MM.1S (cell line): ENCODE results near the gene PYGM.

Experiments
- DNase-seq: peaks from one replicate; pipeline ENCODE4 v3.0.0-alpha.2; 2015
- H2AFZ ChIP-seq: fragments of 300-600 bp; sonication (generic); 2 replicates; pipeline ENCODE4 v1.6.0; 2016; ENCODE audit warnings: antibody characterized with exemption, low read length
- H3F3A ChIP-seq: fragments of 300-600 bp; sonication (generic); 2 replicates; pipeline ENCODE4 v1.6.1; 2016; ENCODE audit warnings: mild to moderate bottlenecking, antibody characterized with exemption, low read length, moderate library complexity, mixed read lengths; ENCODE audit not compliant: insufficient read depth
- H3K27ac ChIP-seq: fragments of 300-600 bp; sonication (generic); 2 replicates; pipeline ENCODE4 v1.5.1; 2016; ENCODE audit warnings: mild to moderate bottlenecking, low read length
- H3K27me3 ChIP-seq: fragments of 300-600 bp; sonication (generic); replicated peaks from 2 replicates; pipeline ENCODE4 v1.6.0; 2016; ENCODE audit warnings: low read length; ENCODE audit not compliant: insufficient read depth
- H3K36me3 ChIP-seq: fragments of 300-600 bp; sonication (generic); replicated peaks from 2 replicates; pipeline ENCODE4 v1.6.1; 2016; ENCODE audit warnings: mild to moderate bottlenecking, low read length, mixed read lengths; ENCODE audit not compliant: insufficient read depth
- H3K4me1 ChIP-seq: fragments of 300-600 bp; sonication (generic); 2 replicates; pipeline ENCODE4 v1.6.1; 2016; ENCODE audit warnings: low read length, mixed read lengths
- H3K4me2 ChIP-seq: fragments of 300-600 bp; sonication (generic); 2 replicates; pipeline ENCODE4 v1.6.0; 2016; ENCODE audit warnings: low read depth, low read length
- H3K4me3 ChIP-seq: fragments of 300-600 bp; sonication (generic); 2 replicates; pipeline ENCODE4 v1.5.1; 2016; ENCODE audit warnings: low read length, mixed read lengths
- H3K79me2 ChIP-seq: fragments of 300-600 bp; sonication (generic); 2 replicates; pipeline ENCODE4 v1.6.1; 2016; ENCODE audit warnings: mixed run types, low read length, mixed read lengths
- H3K9ac ChIP-seq: fragments of 300-600 bp; sonication (generic); 2 replicates; pipeline ENCODE4 v1.6.1; 2016; ENCODE audit warnings: low read length, mixed read lengths
- H3K9me2 ChIP-seq: fragments of 300-600 bp; sonication (generic); replicated peaks from 2 replicates; pipeline ENCODE4 v1.6.1; 2016; ENCODE audit warnings: mild to moderate bottlenecking, low read length, mixed read lengths; ENCODE audit not compliant: insufficient read depth
- H3K9me3 ChIP-seq: fragments of 300-600 bp; sonication (generic); replicated peaks from 2 replicates; pipeline ENCODE4 v1.6.1; 2016; ENCODE audit warnings: mild to moderate bottlenecking, low read length, mixed read lengths; ENCODE audit not compliant: insufficient read depth
- H4K20me1 ChIP-seq: fragments of 300-600 bp; sonication (generic); 2 replicates; pipeline ENCODE4 v1.6.1; 2016; ENCODE audit warnings: mild to moderate bottlenecking, low read length, moderate library complexity, mixed read lengths; ENCODE audit not compliant: insufficient read depth
- EZH2 ChIP-seq: fragments of 300-600 bp; sonication (generic); optimal IDR thresholded peaks from 2 replicates; pipeline ENCODE3; 2017; ENCODE audit warnings: low read depth, mild to moderate bottlenecking, antibody characterized with exemption, low read length, mixed read lengths
- EZH2phosphoT487 ChIP-seq: fragments of 300-600 bp; sonication (generic); IDR thresholded peaks from 2 replicates; pipeline ENCODE4 v1.6.1; 2018; ENCODE audit warnings: antibody characterized with exemption, low read length
- TF ChIP-seq, protein P1 (sequence below): fragments of 300-600 bp; sonication (generic); IDR thresholded peaks from 2 replicates; pipeline ENCODE4 v1.5.1; 2016; ENCODE audit warnings: antibody characterized with exemption, low read length, mixed read lengths

Gene PYGM

DNA sequence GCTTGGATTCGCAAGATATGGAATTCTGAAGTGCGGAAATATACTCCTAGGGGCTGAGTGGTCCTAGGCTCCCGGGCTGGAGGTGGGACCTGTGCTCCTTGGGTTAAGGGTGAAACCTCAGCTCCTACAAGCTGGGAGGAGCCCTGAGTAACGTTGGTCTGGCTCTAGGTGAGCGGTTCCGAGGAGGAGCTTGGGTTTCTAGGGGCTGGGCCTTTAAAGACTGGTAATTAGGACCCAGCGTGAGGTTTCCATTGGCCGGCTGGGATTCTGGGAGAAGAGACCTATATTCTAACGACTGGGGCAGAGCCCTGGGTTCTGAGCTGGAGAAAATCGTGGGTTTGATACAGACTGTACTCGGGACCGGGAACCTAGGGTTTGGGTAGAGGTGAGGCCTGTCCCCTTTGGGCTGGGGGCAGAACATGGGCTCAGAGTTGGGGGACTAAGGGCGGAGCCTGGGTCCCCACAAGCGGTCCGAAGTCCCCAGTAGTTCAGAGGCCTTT lies 44.1 kb upstream of the PYGM start:
- Histone ChIP-seq H2AFZ (peak overlapping the region; percentile 82), H3K9ac (peak overlapping the region; percentile 60; the same call in 1 of the 2 replicates), H3K36me3 (no peaks in the 10 kb centered on the region), H3K79me2 (no peaks in the 10 kb centered on the region), H3K4me1 (peaks cover 6% of the 10 kb centered on the region; the same call in 1 of the 2 replicates), H3K4me2 (peak overlapping the region; percentile 86), H3F3A (peaks cover 6% of the 10 kb centered on the region; the same call in 1 of the 2 replicates), H3K27ac (no peak overlapping the region; the same call in 1 of the 2 replicates), H3K27me3 (no peaks in the 10 kb centered on the region), H3K9me2 (no peaks in the 10 kb centered on the region), H3K9me3 (no peaks in the 10 kb centered on the region), H4K20me1 (no peaks in the 10 kb centered on the region), H3K4me3 (peak overlapping the region; percentile 73)
- DNase-seq = no peak
- TF ChIP-seq, protein P1, sequence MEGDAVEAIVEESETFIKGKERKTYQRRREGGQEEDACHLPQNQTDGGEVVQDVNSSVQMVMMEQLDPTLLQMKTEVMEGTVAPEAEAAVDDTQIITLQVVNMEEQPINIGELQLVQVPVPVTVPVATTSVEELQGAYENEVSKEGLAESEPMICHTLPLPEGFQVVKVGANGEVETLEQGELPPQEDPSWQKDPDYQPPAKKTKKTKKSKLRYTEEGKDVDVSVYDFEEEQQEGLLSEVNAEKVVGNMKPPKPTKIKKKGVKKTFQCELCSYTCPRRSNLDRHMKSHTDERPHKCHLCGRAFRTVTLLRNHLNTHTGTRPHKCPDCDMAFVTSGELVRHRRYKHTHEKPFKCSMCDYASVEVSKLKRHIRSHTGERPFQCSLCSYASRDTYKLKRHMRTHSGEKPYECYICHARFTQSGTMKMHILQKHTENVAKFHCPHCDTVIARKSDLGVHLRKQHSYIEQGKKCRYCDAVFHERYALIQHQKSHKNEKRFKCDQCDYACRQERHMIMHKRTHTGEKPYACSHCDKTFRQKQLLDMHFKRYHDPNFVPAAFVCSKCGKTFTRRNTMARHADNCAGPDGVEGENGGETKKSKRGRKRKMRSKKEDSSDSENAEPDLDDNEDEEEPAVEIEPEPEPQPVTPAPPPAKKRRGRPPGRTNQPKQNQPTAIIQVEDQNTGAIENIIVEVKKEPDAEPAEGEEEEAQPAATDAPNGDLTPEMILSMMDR = no peak
- no peak for TF ChIP-seq EZH2phosphoT487
- TF ChIP-seq EZH2 = no peak

DNA sequence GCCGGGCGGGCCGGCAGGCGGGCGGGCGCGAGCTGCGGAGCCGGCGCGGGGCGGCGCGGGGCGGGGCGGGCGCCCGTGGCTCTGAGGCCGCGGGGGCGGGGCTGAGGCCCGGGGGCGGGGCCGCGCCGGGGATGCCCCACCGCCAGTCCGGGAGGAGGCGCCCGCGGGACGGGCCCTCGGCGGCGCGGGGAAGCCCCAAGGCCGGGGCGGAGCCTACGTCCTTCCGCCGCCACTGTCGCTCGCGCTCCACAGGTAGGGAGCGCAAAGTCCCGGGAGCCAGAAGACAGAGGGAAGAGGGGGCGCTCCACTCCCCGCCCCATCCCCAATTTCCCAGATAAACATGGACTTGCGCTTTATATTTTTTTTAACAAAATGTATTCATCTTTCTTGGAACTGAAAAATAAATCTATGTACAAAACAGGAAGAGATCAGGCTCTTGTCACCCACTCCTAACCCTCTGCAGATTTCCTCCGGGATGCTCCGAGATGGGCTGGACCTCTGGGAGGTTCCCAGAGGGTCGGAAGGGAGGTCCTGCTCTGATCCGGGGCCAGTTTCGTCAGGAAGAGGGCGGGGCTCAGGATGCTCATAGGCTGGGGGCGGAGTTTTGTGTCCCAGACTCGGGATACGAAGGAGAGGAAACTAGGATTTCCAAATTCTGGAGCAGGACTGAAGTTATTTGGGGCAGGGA lies 43.5 kb upstream of the PYGM start, which contains the start of gene MAP4K2:
TSS of gene MAP4K2 (minus strand) at position 57 of the 688 bp plus-strand sequence. CDS start 65 bp downstream, outside the sequence.
- no peaks in the 10 kb centered on the region for H3K9me3 ChIP-seq
- TF ChIP-seq EZH2 = no peak
- TF ChIP-seq EZH2phosphoT487 = no peak
- TF ChIP-seq, protein P1 = no peak

DNA sequence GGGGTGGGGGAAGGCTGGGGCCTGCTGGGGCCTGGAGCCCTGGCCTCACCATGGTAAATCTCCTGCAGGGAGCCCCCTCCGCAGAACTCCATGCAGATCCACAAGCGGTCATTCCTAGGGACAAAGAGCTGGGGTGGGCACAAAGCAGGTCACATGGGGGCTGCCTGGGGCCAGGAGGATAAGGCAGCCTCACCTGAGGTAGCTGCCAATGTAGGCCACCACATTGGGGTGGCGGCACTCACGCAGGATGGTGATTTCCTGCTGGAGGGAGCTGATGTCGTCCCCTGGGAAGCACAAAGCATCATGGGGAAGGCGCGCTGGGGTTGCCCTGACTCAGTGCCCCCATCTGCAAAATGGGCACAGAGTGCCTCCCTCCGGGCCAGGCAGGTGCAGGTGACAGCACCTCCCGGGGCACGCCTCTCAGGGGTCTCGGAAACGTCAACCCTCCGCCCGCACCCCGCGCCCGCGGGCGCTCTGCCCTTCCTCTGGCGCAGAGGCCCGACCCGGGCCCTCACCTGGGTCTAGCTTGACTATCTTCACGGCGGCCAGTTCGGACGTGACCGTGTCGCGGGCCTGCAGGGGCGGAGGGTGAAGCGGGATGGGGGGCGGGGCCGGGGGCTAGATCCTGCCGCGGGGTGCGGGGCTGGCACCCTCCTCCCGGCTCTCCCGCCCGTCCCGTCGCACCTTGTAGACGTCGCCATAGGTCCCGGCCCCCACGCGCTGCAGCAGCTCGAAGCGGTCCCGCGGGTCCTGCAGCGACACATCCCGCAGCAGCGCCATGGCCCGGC lies 42.8 kb upstream of the PYGM start:
- Histone ChIP-seq H3K27ac (no peak overlapping the region), H3K9me3 (no peaks in the 10 kb centered on the region), H3K9ac (peak overlapping the region; percentile 51)

More for the DNA sequence above, 43.5 kb upstream of the PYGM start, which contains the start of gene MAP4K2:
- Histone ChIP-seq H3K9ac (peak within 1 kb of the TSS; percentile 60), H3K27me3 (no peaks in the 10 kb centered on the region), H3K9me2 (no peaks in the 10 kb centered on the region), H3F3A (peaks cover 6% of the 10 kb centered on the region; the same call in 1 of the 2 replicates), H3K79me2 (no peaks in the 10 kb centered on the region), H3K27ac (peak within 1 kb of the TSS; percentile 20; the same call in 1 of the 2 replicates), H3K36me3 (no peaks in the 10 kb centered on the region), H2AFZ (peak within 1 kb of the TSS; percentile 82), H4K20me1 (no peaks in the 10 kb centered on the region), H3K4me1 (peaks cover 6% of the 10 kb centered on the region; the same call in 1 of the 2 replicates), H3K4me2 (peak within 1 kb of the TSS; percentile 86), H3K4me3 (peak within 1 kb of the TSS; percentile 73)
- peak; percentile 86 for DNase-seq

More for the DNA sequence above, 42.8 kb upstream of the PYGM start:
- DNase-seq = no peak
- H3K4me2 ChIP-seq = peak overlapping the region; percentile 79
- peaks cover 6% of the 10 kb centered on the region; the same call in 1 of the 2 replicates for H3K4me1 ChIP-seq
- no peaks in the 10 kb centered on the region for H3K27me3 ChIP-seq
- no peaks in the 10 kb centered on the region for H3K79me2 ChIP-seq
- no peaks in the 10 kb centered on the region for H4K20me1 ChIP-seq
- no peaks in the 10 kb centered on the region for H3K9me2 ChIP-seq
- H3K36me3 ChIP-seq = no peaks in the 10 kb centered on the region
- peak overlapping the region; percentile 80 for H2AFZ ChIP-seq
- peak overlapping the region; percentile 66 for H3K4me3 ChIP-seq
- TF ChIP-seq, protein P1 = no peak
- TF ChIP-seq EZH2 = no peak
- no peak for TF ChIP-seq EZH2phosphoT487
- peaks cover 6% of the 10 kb centered on the region; the same call in 1 of the 2 replicates for H3F3A ChIP-seq
